Skeletal muscle tissue (tissue), 4 donors: ENCODE results near the gene OR51S1. TPM values are rescaled to one million over a fixed set of nuclear protein-coding genes. Genes with fewer than 3 reads are reported as not detected.

Source experiments
- H3K27ac ChIP-seq: one replicate; pipeline ENCODE4 v1.7.0; 2013; ENCODE audit warnings: mild to moderate bottlenecking, low read depth, low read length, inconsistent platforms
- H3K27me3 ChIP-seq, 3 donors: one replicate each; pipeline ENCODE4 v1.7.0; 2013; ENCODE audit warnings: low read length in 3 of 3; ENCODE audit not compliant: control insufficient read depth in 3 of 3, insufficient read depth in 3 of 3
- H3K36me3 ChIP-seq, 3 donors: one replicate each; pipeline ENCODE4 v1.7.0; 2013; ENCODE audit warnings: low read length in 3 of 3; ENCODE audit not compliant: control insufficient read depth in 3 of 3, insufficient read depth in 3 of 3
- H3K4me1 ChIP-seq, 3 donors: one replicate each; pipeline ENCODE4 v1.7.0; 2013; ENCODE audit warnings: low read length in 3 of 3, mild to moderate bottlenecking in 3 of 3; ENCODE audit not compliant: control insufficient read depth in 3 of 3, insufficient read depth in 3 of 3
- H3K4me3 ChIP-seq, 3 donors: one replicate each; pipeline ENCODE4 v1.7.0; 2013; ENCODE audit warnings: low read length in 3 of 3
- H3K9ac ChIP-seq, 3 donors: one replicate each; pipeline ENCODE4 v1.7.0; 2013; ENCODE audit warnings: low read length in 3 of 3, mild to moderate bottlenecking in 3 of 3, moderate library complexity in 2 of 3, low read depth in 1 of 3
- H3K9me3 ChIP-seq, 3 donors: one replicate each; pipeline ENCODE4 v1.7.0; 2013; ENCODE audit warnings: low read length in 3 of 3; ENCODE audit not compliant: control insufficient read depth in 3 of 3
- total RNA-seq: library from RNA; depleted of rRNA; stranded (reverse); fragments of >200 nt; gene quantifications from one replicate; pipeline ENCODE4 v1.2.3, GENCODE V29; 2014
- donor health status: Osteomylitis.

OR51S1 gene, protein sequence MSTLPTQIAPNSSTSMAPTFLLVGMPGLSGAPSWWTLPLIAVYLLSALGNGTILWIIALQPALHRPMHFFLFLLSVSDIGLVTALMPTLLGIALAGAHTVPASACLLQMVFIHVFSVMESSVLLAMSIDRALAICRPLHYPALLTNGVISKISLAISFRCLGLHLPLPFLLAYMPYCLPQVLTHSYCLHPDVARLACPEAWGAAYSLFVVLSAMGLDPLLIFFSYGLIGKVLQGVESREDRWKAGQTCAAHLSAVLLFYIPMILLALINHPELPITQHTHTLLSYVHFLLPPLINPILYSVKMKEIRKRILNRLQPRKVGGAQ
- not detected for total RNA-seq

DNA sequence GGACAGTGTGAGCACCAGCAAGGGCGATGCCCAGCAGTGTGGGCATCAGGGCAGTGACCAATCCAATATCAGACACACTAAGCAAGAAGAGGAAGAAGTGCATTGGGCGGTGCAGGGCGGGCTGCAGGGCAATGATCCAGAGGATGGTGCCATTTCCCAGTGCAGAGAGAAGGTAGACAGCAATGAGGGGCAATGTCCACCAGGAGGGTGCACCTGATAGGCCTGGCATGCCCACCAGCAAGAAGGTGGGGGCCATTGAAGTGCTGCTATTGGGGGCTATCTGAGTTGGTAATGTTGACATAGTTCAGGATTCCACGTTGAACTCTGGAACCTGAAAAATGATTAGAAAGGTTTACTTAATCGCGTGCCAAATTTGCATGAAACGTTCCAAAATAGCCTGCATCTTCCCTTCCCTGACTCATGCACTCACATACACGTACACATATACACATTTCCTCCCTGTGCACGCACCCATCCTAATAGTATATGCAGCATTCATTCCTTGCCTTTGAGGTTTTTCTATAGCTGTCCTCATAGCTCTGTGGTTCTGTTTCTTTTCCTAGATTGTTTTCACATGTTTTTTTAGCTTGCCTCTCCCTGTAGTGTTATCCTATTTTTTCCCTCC, at the start of gene OR51S1:
TSS of gene OR51S1 (minus strand) at position 301 of the 625 bp plus-strand sequence. CDS start at position 301, 0 bp downstream.
- Histone ChIP-seq H3K9ac (no peak within 1 kb of the TSS), H3K4me1 (no peaks in the 10 kb centered on the region), H3K27me3 (peaks cover 0 to 3% (median 0%) of the 10 kb centered on the region in 3 donors), H3K9me3 (no peaks in the 10 kb centered on the region), H3K36me3 (no peaks in the 10 kb centered on the region), H3K4me3 (no peak within 1 kb of the TSS), H3K27ac (no peak within 1 kb of the TSS)

DNA sequence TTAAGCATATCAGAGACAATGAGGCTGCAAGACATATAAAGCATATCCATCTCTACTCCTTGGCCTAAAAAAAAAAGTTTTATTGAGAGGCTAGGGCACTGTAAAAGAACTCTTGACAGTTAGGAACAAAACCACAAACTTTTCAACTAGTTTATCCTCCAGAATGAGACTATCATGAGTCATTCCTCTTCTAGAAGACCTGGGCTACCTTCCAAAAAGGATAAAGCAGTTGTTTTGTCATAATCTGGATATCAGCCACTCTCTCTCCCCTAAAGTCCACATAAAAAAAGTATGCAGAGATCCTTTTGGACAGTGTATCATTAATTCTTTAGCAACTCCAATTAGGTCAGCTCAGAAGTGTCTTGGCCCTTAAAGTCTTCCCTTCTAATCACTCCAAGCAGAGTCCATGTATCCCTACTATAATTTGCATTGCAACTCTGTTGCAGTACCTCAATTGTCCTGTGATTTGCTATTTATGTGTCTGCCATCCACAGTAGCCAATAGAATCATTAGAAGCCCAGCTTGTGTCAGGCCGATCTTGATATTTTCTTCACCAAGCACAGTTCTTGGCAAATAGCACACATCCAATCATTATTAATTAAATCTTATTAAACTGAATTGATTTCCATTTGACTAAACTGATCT, 43.1 kb upstream of the OR51S1 start:
- Histone ChIP-seq H3K4me3 (no peak overlapping the region), H3K36me3 (no peaks in the 10 kb centered on the region), H3K9me3 (no peaks in the 10 kb centered on the region), H3K9ac (no peak overlapping the region), H3K27ac (no peak overlapping the region), H3K4me1 (no peaks in the 10 kb centered on the region), H3K27me3 (no peaks in the 10 kb centered on the region)

DNA sequence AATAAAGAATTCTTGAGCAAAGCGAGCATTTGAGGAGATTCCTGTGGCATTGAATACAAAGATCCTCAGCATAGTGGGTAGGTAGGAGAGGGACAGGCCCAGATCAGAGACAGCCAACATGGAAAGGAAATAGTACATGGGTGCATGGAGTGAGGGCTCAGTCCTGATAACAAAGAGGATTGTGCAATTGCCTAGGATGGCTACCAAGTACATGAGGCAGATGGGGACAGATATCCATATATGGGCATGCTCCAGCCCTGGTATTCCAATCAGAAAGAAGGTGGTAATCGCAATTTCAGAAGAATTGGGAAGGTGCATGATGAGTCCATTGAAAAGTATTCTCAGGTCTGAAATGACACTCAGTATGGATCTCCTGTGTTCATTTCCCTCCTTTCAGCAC, 41.3 kb upstream of the OR51S1 start:
- Histone ChIP-seq H3K36me3 (no peaks in the 10 kb centered on the region), H3K27me3 (no peaks in the 10 kb centered on the region), H3K9ac (no peak overlapping the region), H3K4me3 (no peak overlapping the region), H3K27ac (no peak overlapping the region), H3K4me1 (no peaks in the 10 kb centered on the region), H3K9me3 (no peaks in the 10 kb centered on the region)

DNA sequence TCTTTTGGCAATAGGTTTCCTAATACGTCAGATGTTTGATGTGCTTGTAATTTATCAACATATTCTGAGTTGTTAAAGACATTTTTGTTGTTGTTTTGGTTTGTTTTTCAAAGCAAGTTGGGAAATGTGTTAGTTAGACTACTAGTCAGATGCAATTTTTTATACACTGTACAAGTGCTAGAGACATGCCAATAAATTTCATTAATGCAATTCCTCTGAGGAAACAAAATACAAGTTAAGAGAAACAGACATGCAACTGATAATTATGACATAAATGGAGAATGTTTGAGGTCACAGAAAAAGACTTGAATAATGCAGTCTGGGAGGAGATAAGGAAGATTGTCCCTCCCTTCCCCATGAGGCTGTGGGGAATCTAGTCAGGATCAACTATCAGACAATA, 38.6 kb upstream of the OR51S1 start:
- H3K9me3 ChIP-seq: no peaks in the 10 kb centered on the region
- no peaks in the 10 kb centered on the region for H3K27me3 ChIP-seq
- H3K4me3 ChIP-seq: no peak overlapping the region
- H3K4me1 ChIP-seq: no peaks in the 10 kb centered on the region
- H3K9ac ChIP-seq: no peak overlapping the region
- no peak overlapping the region for H3K27ac ChIP-seq
- no peaks in the 10 kb centered on the region for H3K36me3 ChIP-seq

DNA sequence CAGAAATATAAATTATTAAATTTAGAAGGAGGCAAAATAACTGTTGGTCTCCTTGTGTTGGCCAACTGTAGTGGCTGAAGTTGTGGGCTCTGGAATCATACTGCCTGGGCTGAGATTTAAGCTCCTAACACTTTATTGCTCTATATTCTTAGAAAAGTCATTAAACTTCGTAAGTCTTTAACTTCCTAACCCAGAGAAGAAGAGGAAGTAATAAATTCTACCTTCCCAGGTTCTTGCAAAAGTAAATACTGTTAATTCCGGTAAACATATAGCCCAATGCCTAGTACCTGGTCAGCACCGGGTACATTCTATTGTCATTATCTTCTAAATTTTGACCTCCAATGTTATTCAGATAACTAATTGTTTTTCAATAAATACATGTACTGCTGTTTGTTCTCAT, 37.2 kb upstream of the OR51S1 start:
- no peaks in the 10 kb centered on the region for H3K27me3 ChIP-seq
- no peak overlapping the region for H3K9ac ChIP-seq
- no peak overlapping the region for H3K4me3 ChIP-seq
- no peaks in the 10 kb centered on the region for H3K36me3 ChIP-seq
- H3K9me3 ChIP-seq: no peaks in the 10 kb centered on the region
- no peak overlapping the region for H3K27ac ChIP-seq
- H3K4me1 ChIP-seq: no peaks in the 10 kb centered on the region

DNA sequence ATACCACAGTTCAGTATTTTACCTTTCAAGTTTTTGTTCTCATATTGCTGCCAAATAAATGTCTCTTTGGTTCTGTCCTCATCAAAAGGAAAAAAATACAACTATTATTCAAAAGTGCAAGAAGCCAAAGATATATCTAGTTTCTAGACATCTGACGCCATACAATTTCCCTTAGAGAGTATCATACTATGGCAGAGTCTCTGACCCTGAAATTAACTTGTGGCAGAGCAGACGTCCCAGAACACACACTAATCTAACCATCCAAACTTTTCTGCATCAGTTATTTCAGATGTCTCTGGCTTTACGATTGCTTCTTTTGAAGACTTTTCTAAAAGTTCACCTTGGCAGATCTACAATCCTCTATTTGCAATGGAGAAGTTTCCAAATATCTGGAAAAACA, 35.4 kb upstream of the OR51S1 start:
- Histone ChIP-seq H3K36me3 (no peaks in the 10 kb centered on the region), H3K4me1 (no peaks in the 10 kb centered on the region), H3K9me3 (no peaks in the 10 kb centered on the region), H3K27ac (no peak overlapping the region), H3K4me3 (no peak overlapping the region), H3K9ac (no peak overlapping the region), H3K27me3 (no peaks in the 10 kb centered on the region)

DNA sequence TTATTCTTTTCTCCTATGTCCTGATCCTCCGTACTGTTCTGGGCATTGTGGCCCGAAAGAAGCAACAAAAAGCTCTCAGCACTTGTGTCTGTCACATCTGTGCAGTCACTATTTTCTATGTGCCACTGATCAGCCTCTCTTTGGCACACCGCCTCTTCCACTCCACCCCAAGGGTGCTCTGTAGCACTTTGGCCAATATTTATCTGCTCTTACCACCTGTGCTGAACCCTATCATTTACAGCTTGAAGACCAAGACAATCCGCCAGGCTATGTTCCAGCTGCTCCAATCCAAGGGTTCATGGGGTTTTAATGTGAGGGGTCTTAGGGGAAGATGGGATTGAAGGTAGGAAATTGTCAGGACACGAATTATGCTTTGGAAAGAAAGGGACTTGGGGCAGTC, 33.5 kb upstream of the OR51S1 start:
- H3K9ac ChIP-seq: no peak overlapping the region
- no peaks in the 10 kb centered on the region for H3K4me1 ChIP-seq
- no peak overlapping the region for H3K4me3 ChIP-seq
- H3K36me3 ChIP-seq: no peaks in the 10 kb centered on the region
- H3K27me3 ChIP-seq: no peaks in the 10 kb centered on the region
- no peaks in the 10 kb centered on the region for H3K9me3 ChIP-seq
- no peak overlapping the region for H3K27ac ChIP-seq

DNA sequence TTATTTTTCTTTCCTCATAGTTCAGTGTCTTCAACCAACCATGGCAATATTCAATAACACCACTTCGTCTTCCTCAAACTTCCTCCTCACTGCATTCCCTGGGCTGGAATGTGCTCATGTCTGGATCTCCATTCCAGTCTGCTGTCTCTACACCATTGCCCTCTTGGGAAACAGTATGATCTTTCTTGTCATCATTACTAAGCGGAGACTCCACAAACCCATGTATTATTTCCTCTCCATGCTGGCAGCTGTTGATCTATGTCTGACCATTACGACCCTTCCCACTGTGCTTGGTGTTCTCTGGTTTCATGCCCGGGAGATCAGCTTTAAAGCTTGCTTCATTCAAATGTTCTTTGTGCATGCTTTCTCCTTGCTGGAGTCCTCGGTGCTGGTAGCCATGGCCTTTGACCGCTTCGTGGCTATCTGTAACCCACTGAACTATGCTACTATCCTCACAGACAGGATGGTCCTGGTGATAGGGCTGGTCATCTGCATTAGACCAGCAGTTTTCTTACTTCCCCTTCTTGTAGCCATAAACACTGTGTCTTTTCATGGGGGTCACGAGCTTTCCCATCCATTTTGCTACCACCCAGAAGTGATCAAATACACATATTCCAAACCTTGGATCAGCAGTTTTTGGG, 33.0 kb upstream of the OR51S1 start, which contains the start of gene OR51T1:
TSS of gene OR51T1 (plus strand) at position 41 of the 641 bp plus-strand sequence. CDS start at position 41, 0 bp downstream.
- Histone ChIP-seq H3K4me3 (no peak within 1 kb of the TSS), H3K27me3 (no peaks in the 10 kb centered on the region), H3K27ac (no peak within 1 kb of the TSS), H3K9ac (no peak within 1 kb of the TSS), H3K4me1 (no peaks in the 10 kb centered on the region), H3K36me3 (no peaks in the 10 kb centered on the region), H3K9me3 (no peaks in the 10 kb centered on the region)

DNA sequence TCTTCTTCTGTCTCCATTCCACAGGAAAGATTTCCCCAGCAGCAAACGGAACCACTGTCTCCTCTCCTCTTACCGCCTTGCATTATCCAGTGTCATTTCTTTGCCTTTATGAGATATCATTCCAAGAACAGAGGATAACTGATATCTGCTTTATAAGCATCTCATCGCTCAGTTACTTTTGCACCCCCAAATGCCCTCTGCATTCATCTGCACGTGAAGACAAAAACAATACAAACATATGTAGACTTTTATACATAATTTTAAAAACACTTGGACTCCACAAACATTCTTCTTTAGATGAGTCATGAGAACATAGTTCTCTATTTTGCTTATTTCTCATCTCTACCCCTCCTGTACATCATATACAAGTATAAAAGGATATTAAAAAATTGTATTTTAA, 32.2 kb upstream of the OR51S1 start:
- no peaks in the 10 kb centered on the region for H3K4me1 ChIP-seq
- H3K9ac ChIP-seq: no peak overlapping the region
- no peak overlapping the region for H3K4me3 ChIP-seq
- H3K27me3 ChIP-seq: no peaks in the 10 kb centered on the region
- H3K9me3 ChIP-seq: no peaks in the 10 kb centered on the region
- H3K27ac ChIP-seq: no peak overlapping the region
- H3K36me3 ChIP-seq: no peaks in the 10 kb centered on the region

DNA sequence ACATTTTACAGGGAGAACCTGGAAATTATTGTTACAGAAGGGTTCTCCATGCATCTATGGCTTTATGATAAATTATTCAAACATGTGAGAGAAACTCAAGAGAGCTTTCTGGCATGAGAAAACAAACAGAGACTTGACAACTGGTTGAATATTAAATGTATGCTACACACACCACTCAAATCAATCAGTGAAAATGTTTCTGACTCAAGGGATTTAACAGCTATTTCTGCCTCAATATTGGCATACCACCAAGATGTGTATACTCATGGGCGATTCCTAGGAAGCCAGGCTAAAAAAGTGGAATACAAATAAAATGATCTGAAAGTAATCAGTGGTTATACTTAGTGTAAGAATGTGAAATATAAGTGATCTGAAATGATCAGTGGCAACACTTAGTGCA, 16.8 kb upstream of the OR51S1 start:
- H3K9ac ChIP-seq: no peak overlapping the region
- H3K36me3 ChIP-seq: no peaks in the 10 kb centered on the region
- no peaks in the 10 kb centered on the region for H3K9me3 ChIP-seq
- no peak overlapping the region for H3K4me3 ChIP-seq
- H3K27ac ChIP-seq: no peak overlapping the region
- H3K27me3 ChIP-seq: no peaks in the 10 kb centered on the region
- H3K4me1 ChIP-seq: no peaks in the 10 kb centered on the region
